Activated CD4-positive, CD25-positive, alpha-beta regulatory T cell treated with anti-CD3 and anti-CD28 coated beads, Interleukin-2, amount 50 U/mL, for 24 hours (primary cell): Measurements from ENCODE around the gene ZNF492.
A peak's percentile ranks its signal among the peaks of the same experiment; 100 is the strongest.
"Not testable (repeated sequence)": the region's sequence is repeated elsewhere in the genome, so short reads cannot be mapped to it uniquely, and the experiment has no call there.

Source experiments
- ATAC-seq, 2 donors: fragments of 150-1000 bp; cut with Tn5 transposase; one replicate each; pipeline ENCODE4 v1.10.0; 2021; ENCODE audit warnings: mild to moderate bottlenecking in 1 of 2, moderate library complexity in 1 of 2

Gene ZNF492

DNA sequence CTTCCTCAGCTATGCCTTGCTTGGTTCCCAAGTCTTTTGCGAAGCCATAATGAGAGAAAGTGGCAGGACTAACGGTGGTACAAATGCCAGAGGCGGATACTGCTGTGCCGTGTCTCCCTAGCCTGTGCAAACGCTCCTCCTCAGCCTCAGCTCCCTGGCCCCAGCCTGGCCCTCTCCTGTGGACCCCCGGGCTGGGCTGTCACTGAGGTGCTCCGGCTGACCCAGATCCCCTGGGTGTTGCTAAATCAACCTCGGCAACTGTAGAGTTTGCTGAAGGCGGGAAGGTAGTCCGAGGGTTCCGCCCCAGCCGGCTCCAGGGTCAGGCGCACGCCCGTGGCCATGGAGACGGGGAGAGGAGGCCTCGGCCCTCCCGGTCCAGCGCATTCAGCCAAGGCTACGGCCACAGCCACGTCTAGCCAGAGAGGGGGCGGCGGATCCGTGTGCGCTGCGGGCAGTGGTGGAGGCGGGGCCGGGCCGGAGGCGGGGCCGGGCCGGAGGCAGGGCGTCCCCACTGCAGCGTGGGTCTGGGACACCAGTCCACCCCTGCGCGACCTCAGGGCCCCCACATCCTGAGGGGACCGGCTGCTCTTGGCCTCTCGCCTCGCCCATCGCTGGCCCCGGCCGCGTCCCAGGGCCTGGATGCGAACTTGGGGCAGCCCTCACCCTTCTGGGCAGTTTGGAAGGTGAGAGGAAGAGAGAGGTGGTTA lies 16.4 kb upstream of the ZNF492 start:
- no peak for ATAC-seq

- ATAC-seq, result no peak
Measured at GRCh38 chr19:22619371-22619770, 14.8 kb upstream of the ZNF492 start.

DNA sequence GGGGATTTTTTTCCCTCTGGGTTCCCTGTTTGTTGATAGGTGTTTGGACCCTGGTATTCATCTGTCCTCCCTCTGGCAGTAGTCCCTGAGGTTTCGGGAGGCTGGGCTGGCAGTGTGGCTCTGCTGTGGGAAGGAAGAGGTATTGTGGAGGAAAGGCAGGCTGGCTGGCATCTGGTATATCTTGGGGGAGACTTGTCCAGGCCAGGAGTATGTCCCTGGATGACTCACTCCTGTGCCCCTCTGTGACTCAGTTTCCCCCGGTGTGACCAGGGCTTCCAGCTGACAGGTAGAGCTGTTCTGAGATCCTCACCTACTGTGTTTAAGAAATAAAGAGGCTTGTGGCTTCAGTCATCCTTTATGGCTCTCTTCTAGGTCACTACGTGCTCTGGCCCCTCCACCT lies 14.2 kb upstream of the ZNF492 start:
- ATAC-seq, result no peak

DNA sequence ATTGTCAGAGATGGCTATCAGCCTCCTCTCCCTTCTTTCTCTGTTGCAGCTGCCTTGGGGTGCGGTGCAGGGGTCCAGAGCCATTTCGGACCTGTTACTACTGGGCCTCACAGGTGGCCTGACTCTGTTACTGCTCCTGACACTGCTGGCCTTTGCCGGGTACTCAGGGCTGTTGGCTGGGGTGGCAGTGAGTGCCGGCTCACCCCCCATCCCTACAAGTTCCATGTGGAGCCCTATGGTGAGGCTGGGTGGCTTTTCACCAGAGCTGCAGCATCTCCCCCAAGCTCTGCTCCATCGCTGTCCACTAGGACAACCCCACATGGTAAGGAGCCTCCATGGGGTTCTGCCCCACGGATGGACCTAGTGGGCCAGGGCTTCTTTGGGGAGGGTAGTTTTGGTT lies 13.7 kb upstream of the ZNF492 start:
- no peak for ATAC-seq

- no peak for ATAC-seq
Measured at GRCh38 chr19:22620912-22621311, 13.2 kb upstream of the ZNF492 start.

DNA sequence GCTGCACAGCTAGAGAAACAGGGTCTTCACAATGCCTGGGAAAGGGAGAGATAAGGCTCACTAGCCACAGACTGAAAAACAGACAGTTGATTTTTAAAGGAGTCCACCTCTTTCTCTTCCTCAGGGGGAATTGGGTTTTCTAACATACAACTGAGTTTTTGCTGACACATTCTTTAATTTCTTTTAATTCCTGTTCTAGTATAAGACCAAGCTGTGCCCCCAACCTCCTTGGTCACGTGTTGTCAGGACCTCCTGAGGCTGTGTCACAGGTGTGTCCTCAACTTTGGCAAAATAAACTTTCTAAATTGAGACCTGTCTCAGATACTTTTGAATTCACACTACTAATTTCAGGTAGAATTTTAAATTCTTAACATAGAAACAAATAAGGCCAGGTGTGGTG lies 12.1 kb upstream of the ZNF492 start:
- no peak for ATAC-seq

DNA sequence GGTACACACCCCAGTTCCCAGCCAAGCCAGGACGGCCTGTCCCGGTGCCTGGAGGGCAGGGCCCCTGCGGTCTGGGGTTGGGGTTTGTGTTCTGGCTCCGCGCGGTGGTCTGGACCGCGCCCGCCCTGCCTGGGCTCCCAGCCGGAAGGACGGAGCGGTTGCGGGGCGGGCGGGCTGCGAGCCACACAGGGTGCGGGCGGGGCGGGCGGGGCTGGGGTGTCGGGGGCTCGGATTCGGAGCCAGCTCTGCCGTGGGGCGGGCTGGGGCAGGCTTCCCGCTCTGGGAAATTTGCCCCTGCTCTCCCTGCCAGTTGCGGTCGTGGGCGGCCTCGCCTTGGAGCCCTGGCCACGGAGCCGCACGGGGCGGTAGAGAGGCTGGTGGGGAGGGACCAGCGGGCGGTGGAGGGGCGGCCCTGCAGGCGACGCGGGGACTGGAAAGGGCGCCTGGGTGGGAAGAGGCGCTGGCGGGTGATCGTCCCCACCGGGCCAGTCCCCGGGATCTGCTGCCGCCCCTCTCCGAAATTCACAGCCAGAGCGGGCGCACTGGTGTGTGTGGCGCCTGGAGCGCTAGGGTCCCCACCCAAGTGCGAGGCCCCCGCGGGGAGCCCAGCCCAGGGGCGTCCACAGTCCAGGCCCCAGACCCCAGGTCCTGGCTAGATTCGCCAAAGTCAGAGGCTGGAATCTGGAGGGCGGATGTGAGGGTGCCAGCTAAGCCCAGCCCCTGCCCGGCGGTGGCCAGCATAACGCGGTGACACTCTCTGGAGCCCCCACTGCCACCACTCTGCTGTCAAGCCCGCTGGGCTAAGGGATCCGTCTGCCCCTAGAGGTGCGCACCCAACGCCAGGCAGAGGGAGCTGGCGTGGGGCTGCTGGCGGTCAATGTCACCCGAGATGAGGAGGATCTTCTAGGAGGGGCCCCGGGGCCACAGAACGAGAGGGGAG lies 11.0 kb upstream of the ZNF492 start:
- ATAC-seq, result no peak

- no peak for ATAC-seq
Measured at GRCh38 chr19:22623841-22624221, 10.3 kb upstream of the ZNF492 start.

GRCh38 chr19:22625266-22626035 lies 8.7 kb upstream of the ZNF492 start:
- no peak for ATAC-seq

- ATAC-seq, result no peak
Measured at GRCh38 chr19:22627526-22627925, 6.6 kb upstream of the ZNF492 start.

DNA sequence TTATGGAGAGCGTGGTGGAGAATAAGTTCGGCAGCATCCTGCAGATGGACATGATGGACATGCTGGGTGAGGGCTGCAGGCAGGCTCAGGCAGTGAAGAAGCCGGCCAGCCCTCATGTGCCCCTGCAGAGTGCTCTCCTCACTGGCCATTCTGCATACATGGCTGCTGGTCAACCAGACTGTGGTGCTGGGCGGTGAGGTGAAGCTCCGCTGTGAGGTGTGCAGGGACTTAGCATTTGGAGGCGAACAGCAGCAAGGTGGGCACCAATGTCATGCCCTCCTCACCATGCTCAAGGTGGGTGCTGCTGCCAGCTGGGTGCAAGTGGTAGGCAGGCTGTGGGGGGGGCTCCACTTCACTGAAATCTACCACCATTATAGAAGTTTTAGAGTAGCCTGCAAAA lies 5.7 kb upstream of the ZNF492 start:
- no peak for ATAC-seq

DNA sequence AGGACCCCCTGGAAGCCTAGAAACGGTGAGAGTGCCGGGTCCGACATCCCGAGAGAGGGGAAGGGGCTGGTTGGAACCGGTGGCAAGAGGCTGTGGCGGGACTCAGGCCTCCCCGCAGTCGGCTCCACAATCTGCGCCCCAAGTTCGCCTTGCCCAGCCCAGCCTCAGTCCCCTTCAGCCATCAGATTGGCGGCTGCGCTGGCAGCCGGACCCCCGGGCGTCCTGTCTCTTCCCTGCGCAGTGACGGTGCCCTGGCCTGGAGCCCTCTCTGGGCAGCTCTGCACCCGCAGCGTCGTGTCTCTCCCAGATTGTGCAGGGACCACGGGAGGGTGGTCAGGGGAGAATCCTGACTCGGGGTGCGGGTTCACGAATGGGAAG lies 315 bp downstream of the ZNF492 start:
- ATAC-seq, result peak; percentile 10 to 15

- ATAC-seq, result not testable (repeated sequence)
Measured at GRCh38 chr19:22685493-22685892, 51.4 kb downstream of the ZNF492 start.

GRCh38 chr19:22702661-22703060 lies 68.5 kb downstream of the ZNF492 start:
- not testable (repeated sequence) for ATAC-seq

- ATAC-seq, result not testable (repeated sequence)
Measured at GRCh38 chr19:22703096-22703495, 69.0 kb downstream of the ZNF492 start.

- ATAC-seq, result no peak
Measured at GRCh38 chr19:22708983-22709382, 74.9 kb downstream of the ZNF492 start.
